ENCODE measurements around the gene ERC1. TPM values are rescaled to one million over a fixed set of nuclear protein-coding genes. Genes with fewer than 3 reads are reported as not detected.

The ERC1 gene
- total RNA-seq, 1 experiment from 2014 or later = 40.4 TPM

DNA sequence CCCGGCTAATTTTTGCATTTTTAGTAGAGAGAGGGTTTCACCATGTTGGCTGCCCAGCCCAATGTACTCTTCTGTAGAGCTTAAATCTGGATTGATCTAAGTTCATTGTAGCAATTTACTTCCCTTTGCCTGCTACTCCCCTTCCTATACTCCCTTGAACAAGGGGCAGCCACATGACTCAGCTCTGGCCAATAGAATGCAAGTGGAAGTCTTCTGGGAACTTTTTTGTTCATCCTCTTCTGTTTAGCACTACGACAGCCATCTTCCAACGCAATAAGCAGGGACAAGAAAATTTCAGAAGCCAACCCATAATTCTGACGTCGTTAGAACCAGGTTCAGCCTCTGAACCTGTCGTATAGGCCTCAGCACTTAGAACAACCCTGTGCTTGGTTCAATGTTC is 35.1 kb upstream of the ERC1 start:
- no peak for ATAC-seq

DNA sequence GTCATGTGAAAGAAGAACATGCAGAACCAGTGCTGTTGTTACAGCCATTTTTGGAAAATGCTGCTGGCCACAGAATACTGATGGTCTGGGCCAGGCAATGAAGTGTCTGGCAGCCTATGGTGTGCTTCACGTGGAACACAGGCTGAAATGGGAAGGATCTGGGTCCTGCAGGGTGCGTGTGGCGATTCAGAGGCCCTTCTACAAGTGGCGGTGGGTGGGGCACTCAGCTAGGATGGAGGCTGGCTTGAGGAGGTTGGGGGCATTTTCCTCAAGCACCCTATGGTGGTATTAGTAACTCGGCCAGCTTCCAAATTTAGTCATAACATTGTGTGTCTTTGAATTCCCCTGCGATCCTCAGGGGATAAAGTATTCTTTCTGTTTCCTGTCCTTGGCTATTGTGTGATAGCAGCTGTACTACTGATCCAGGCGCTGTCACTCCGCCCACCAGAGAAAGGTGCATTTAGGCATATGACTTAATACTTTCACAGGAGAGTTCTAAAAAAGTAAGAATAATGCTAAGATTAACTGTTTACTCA is 32.4 kb upstream of the ERC1 start:
- H3K4me3 ChIP-seq (ENCODE audit: low read depth in 2 of 2, low read length in 2 of 2) = no peak overlapping the region
- TF ChIP-seq SIN3A (IDR thresholded peaks at IDR 0.05; ENCODE audit: borderline replicate concordance, insufficient read depth, low read depth, low read length) = no peak
- no peak for TF ChIP-seq POLR2AphosphoS5 (IDR thresholded peaks at IDR 0.05; ENCODE audit: low read depth, low read length)
- TF ChIP-seq, protein P1, sequence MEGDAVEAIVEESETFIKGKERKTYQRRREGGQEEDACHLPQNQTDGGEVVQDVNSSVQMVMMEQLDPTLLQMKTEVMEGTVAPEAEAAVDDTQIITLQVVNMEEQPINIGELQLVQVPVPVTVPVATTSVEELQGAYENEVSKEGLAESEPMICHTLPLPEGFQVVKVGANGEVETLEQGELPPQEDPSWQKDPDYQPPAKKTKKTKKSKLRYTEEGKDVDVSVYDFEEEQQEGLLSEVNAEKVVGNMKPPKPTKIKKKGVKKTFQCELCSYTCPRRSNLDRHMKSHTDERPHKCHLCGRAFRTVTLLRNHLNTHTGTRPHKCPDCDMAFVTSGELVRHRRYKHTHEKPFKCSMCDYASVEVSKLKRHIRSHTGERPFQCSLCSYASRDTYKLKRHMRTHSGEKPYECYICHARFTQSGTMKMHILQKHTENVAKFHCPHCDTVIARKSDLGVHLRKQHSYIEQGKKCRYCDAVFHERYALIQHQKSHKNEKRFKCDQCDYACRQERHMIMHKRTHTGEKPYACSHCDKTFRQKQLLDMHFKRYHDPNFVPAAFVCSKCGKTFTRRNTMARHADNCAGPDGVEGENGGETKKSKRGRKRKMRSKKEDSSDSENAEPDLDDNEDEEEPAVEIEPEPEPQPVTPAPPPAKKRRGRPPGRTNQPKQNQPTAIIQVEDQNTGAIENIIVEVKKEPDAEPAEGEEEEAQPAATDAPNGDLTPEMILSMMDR (IDR thresholded peaks at IDR 0.05) = no peak
- TF ChIP-seq TCF7L2 (IDR thresholded peaks at IDR 0.05; ENCODE audit: low read depth, low read length) = no peak
- TF ChIP-seq, protein P2, sequence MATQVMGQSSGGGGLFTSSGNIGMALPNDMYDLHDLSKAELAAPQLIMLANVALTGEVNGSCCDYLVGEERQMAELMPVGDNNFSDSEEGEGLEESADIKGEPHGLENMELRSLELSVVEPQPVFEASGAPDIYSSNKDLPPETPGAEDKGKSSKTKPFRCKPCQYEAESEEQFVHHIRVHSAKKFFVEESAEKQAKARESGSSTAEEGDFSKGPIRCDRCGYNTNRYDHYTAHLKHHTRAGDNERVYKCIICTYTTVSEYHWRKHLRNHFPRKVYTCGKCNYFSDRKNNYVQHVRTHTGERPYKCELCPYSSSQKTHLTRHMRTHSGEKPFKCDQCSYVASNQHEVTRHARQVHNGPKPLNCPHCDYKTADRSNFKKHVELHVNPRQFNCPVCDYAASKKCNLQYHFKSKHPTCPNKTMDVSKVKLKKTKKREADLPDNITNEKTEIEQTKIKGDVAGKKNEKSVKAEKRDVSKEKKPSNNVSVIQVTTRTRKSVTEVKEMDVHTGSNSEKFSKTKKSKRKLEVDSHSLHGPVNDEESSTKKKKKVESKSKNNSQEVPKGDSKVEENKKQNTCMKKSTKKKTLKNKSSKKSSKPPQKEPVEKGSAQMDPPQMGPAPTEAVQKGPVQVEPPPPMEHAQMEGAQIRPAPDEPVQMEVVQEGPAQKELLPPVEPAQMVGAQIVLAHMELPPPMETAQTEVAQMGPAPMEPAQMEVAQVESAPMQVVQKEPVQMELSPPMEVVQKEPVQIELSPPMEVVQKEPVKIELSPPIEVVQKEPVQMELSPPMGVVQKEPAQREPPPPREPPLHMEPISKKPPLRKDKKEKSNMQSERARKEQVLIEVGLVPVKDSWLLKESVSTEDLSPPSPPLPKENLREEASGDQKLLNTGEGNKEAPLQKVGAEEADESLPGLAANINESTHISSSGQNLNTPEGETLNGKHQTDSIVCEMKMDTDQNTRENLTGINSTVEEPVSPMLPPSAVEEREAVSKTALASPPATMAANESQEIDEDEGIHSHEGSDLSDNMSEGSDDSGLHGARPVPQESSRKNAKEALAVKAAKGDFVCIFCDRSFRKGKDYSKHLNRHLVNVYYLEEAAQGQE (IDR thresholded peaks at IDR 0.05; ENCODE audit: insufficient read depth in 1 of 2, low read depth in 2 of 2, low read length in 1 of 2) = no peak
- CTCF ChIA-PET = no interaction called here
- no peak overlapping the region for H3K27ac ChIP-seq (ENCODE audit: low read length)
- in situ Hi-C loops (cut with HindIII; ENCODE audit: low pct_unique_long_range_greater_than_20kb, low sequenced_read_pairs) = no loop called here
- intact Hi-C loops (cut with micrococcal nuclease; ENCODE audit: unreplicated experiment) = no loop called here
- H3K4me1 ChIP-seq (ENCODE audit: control insufficient read depth, insufficient read depth, low read length) = no peaks in the 10 kb centered on the region; the same call in 1 of the 2 replicates
- POLR2A ChIA-PET = no interaction called here
- ATAC-seq = no peak
- DNase-seq (ENCODE audit: low read depth, low spot score) = no peak
- H3K36me3 ChIP-seq (ENCODE audit: control insufficient read depth, insufficient read depth, low read length) = no peaks in the 10 kb centered on the region
- no peaks in the 10 kb centered on the region for H3K27me3 ChIP-seq (ENCODE audit: control insufficient read depth, insufficient read depth, low read length)
- H3K9me3 ChIP-seq (ENCODE audit: control insufficient read depth, insufficient read depth, low read depth, low read length) = no peaks in the 10 kb centered on the region
- BruUV-seq (replicated peaks) = no TSS peak

More for the DNA sequence above, 35.1 kb upstream of the ERC1 start:
- Histone ChIP-seq H3K27me3 (ENCODE audit: control insufficient read depth, insufficient read depth, low read length) (no peaks in the 10 kb centered on the region), H3K9me3 (ENCODE audit: control insufficient read depth, insufficient read depth, low read depth, low read length) (no peaks in the 10 kb centered on the region), H3K36me3 (ENCODE audit: control insufficient read depth, insufficient read depth, low read length) (no peaks in the 10 kb centered on the region), H3K27ac (ENCODE audit: low read length) (no peak overlapping the region), H3K4me1 (ENCODE audit: control insufficient read depth, insufficient read depth, low read length) (peaks cover 5% of the 10 kb centered on the region; the same call in 1 of the 2 replicates), H3K4me3 (ENCODE audit: low read depth in 2 of 2, low read length in 2 of 2) (no peak overlapping the region)
- no TSS peak for BruUV-seq (replicated peaks)
- intact Hi-C loops (cut with micrococcal nuclease; ENCODE audit: unreplicated experiment) (no loop called here), in situ Hi-C loops (cut with HindIII; ENCODE audit: low pct_unique_long_range_greater_than_20kb, low sequenced_read_pairs) (no loop called here)
- DNase-seq (ENCODE audit: low read depth, low spot score) = no peak
- CTCF ChIA-PET = no interaction called here
- POLR2A ChIA-PET = no interaction called here
- TF ChIP-seq, protein P1 (IDR thresholded peaks at IDR 0.05) = no peak
- TF ChIP-seq POLR2AphosphoS5 (IDR thresholded peaks at IDR 0.05; ENCODE audit: low read depth, low read length) = no peak
- TF ChIP-seq TCF7L2 (IDR thresholded peaks at IDR 0.05; ENCODE audit: low read depth, low read length) = no peak
- no peak for TF ChIP-seq SIN3A (IDR thresholded peaks at IDR 0.05; ENCODE audit: borderline replicate concordance, insufficient read depth, low read depth, low read length)
- TF ChIP-seq, protein P2 (IDR thresholded peaks at IDR 0.05; ENCODE audit: insufficient read depth in 1 of 2, low read depth in 2 of 2, low read length in 1 of 2) = no peak
